NCI-H146 treated with DMSO at 0.1 percent for 48 hours (cell line): ENCODE data around the gene PTPRD.

Experiments used
- DNase-seq: peaks from one replicate; lab custom pipeline; 2025; ENCODE audit not compliant: unreplicated experiment; lab: John Stamatoyannopoulos, UW

Gene PTPRD

GRCh38 chr9:10208691-10209069, 404.1 kb downstream of the PTPRD start:
- DNase-seq: no peak

- no peak for DNase-seq
These were observed 408.5 kb downstream of the PTPRD start for GRCh38 chr9:10204276-10204675.

- DNase-seq: peak; percentile 87
These were observed 439.2 kb downstream of the PTPRD start for GRCh38 chr9:10173561-10173960.

GRCh38 chr9:10172476-10172875, 440.3 kb downstream of the PTPRD start:
- no peak for DNase-seq

GRCh38 chr9:10168241-10168640, 444.6 kb downstream of the PTPRD start:
- peak; percentile 92 for DNase-seq

- DNase-seq: no peak
These were observed 464.0 kb downstream of the PTPRD start for GRCh38 chr9:10148796-10149195.

GRCh38 chr9:10146517-10147331, 466.1 kb downstream of the PTPRD start:
- no peak for DNase-seq

- no peak for DNase-seq
These were observed 468.4 kb downstream of the PTPRD start for GRCh38 chr9:10144355-10144754.

- no peak for DNase-seq
These were observed 477.2 kb downstream of the PTPRD start for GRCh38 chr9:10135553-10135952.

GRCh38 chr9:10134266-10134665, 478.5 kb downstream of the PTPRD start:
- no peak for DNase-seq

- no peak for DNase-seq
These were observed 482.6 kb downstream of the PTPRD start for GRCh38 chr9:10130061-10130675.

- no peak for DNase-seq
These were observed 484.9 kb downstream of the PTPRD start for GRCh38 chr9:10127867-10128266.

- DNase-seq: no peak
These were observed 500.0 kb downstream of the PTPRD start for GRCh38 chr9:10112798-10113197.

- DNase-seq: peak; percentile 20
These were observed 500.7 kb downstream of the PTPRD start for GRCh38 chr9:10112070-10112469.

GRCh38 chr9:10108815-10109214, 504.0 kb downstream of the PTPRD start:
- no peak for DNase-seq

- DNase-seq: no peak
These were observed 508.0 kb downstream of the PTPRD start for GRCh38 chr9:10104774-10105173.

- no peak for DNase-seq
These were observed 517.6 kb downstream of the PTPRD start for GRCh38 chr9:10095208-10095607.

- DNase-seq: no peak
These were observed 518.2 kb downstream of the PTPRD start for GRCh38 chr9:10094563-10094962.

- no peak for DNase-seq
These were observed 532.8 kb downstream of the PTPRD start for GRCh38 chr9:10080012-10080411.

GRCh38 chr9:10079284-10079964, 533.4 kb downstream of the PTPRD start:
- DNase-seq: no peak

GRCh38 chr9:10071579-10071978, 541.2 kb downstream of the PTPRD start:
- no peak for DNase-seq
